ENCODE results near the gene TSSK2.
"Not testable (repeated sequence)": the region's sequence is repeated elsewhere in the genome, so short reads cannot be mapped to it uniquely, and the experiment has no call there.

- TF ChIP-seq POLR2AphosphoS5 (IDR thresholded peaks at IDR 0.05); TAF1 (IDR thresholded peaks at IDR 0.05; ENCODE audit: low read depth); CTCF (IDR thresholded peaks at IDR 0.05; ENCODE audit: poor library complexity, severe bottlenecking); EZH2 (IDR thresholded peaks at IDR 0.05; ENCODE audit: borderline replicate concordance, insufficient read depth, low read length, poor library complexity, severe bottlenecking); SMC3 (conservative IDR thresholded peaks at IDR 0.05; ENCODE audit: poor library complexity); EP300 (conservative IDR thresholded peaks at IDR 0.05; ENCODE audit: poor library complexity, severe bottlenecking); REST (IDR thresholded peaks at IDR 0.05; ENCODE audit: borderline replicate concordance); RAD21 (conservative IDR thresholded peaks at IDR 0.05): not testable (repeated sequence)
These were observed 46.5 kb upstream of the TSSK2 start for GRCh38 chr22:19084586-19084985.

Data from neural cell (in vitro differentiated cells).